Kidney (tissue), 14 donors: ENCODE data around the gene DSTN. TPM values are rescaled to one million over a fixed set of nuclear protein-coding genes. Genes with fewer than 3 reads are reported as not detected.

Experiments used
- DNase-seq, 5 donors: peaks; one replicate each; pipeline ENCODE4 v3.0.0-alpha.2; 2013 to 2020
- FAIRE-seq: peaks from 2 replicates; lab custom pipeline; 2012; peaks lifted over from hg19 to GRCh38; lab: Jason Lieb, UNC
- H3K27ac ChIP-seq, 2 donors: one replicate each; pipeline ENCODE4 v1.7.0; 2013; ENCODE audit warnings: low read depth in 2 of 2, low read length in 2 of 2, inconsistent platforms in 1 of 2
- H3K27me3 ChIP-seq: one replicate; pipeline ENCODE4 v1.7.1; 2013; ENCODE audit warnings: low read length, inconsistent platforms; ENCODE audit not compliant: control insufficient read depth, insufficient read depth
- H3K36me3 ChIP-seq, 3 donors: one replicate each; pipeline versions ENCODE4 v1.7.0 to v1.7.1; 2013; ENCODE audit warnings: low read length in 3 of 3, control low read depth in 1 of 3, inconsistent platforms in 1 of 3; ENCODE audit not compliant: insufficient read depth in 3 of 3, control insufficient read depth in 2 of 3
- H3K4me1 ChIP-seq, 3 donors: one replicate each; pipeline versions ENCODE4 v1.7.0 to v1.7.1; 2013; ENCODE audit warnings: low read length in 3 of 3, inconsistent platforms in 1 of 3, low read depth in 1 of 3; ENCODE audit not compliant: control insufficient read depth in 2 of 3, insufficient read depth in 2 of 3
- H3K4me3 ChIP-seq, 3 donors: one replicate each; pipeline versions ENCODE4 v1.7.0 to v1.8.1; 2013; ENCODE audit warnings: low read length in 3 of 3, control low read depth in 1 of 3, inconsistent platforms in 1 of 3
- H3K9ac ChIP-seq, 3 donors: one replicate each; pipeline versions ENCODE4 v1.7.0 to v1.7.1; 2013; ENCODE audit warnings: low read length in 3 of 3, control low read depth in 1 of 3, inconsistent platforms in 1 of 3
- H3K9me3 ChIP-seq, 3 donors: one replicate each; pipeline versions ENCODE4 v1.7.0 to v1.7.1; 2013; ENCODE audit warnings: low read length in 3 of 3, control low read depth in 1 of 3, inconsistent platforms in 1 of 3; ENCODE audit not compliant: control insufficient read depth in 2 of 3, insufficient read depth in 1 of 3
- intact Hi-C: fragments of 100-400 bp; cut with DNase I; formaldehyde crosslinking; loops from one replicate; pipeline ENCODE4 v1.11.1; 2022
- polyA plus RNA-seq: library from polyadenylated mRNA; stranded (reverse); fragments of 350-450 nt; fragmentation: Illumina TruSeq; extraction: RNeasy Lipid Tissue Mini Kit (QIAGEN cat#74804); gene quantifications from one replicate; pipeline ENCODE4 v1.2.3, GENCODE V29; 2014; ENCODE audit warnings: low read depth, low replicate concordance; ENCODE audit not compliant: insufficient read depth
- total RNA-seq: library from RNA; stranded (reverse); fragmentation: NEBNext Ultra II Directional; extraction: Animal tissue kit (Norgen Biotek cat#: 25700); gene quantifications from one replicate; pipeline ENCODE4 v1.2.1, GENCODE V29; 2021
- TF ChIP-seq, protein P1 (sequence below): IDR thresholded peaks from 3 replicates; pipeline ENCODE4 v1.5.1; 2012; ENCODE audit warnings: mild to moderate bottlenecking, moderate library complexity, borderline replicate concordance; ENCODE audit not compliant: insufficient read depth; ENCODE audit errors: extremely low read depth
- donor health status: control.
- donor health status: control.
- donor health status: control.
- donor health status: control.
- donor health status: control.
- donor health status: DM: yes; HTN: yes; CAD: no.
- donor health status: Normal renal cell carcinoma (clear cell type).

Gene DSTN
- total and polyA plus RNA-seq, 2 donors from 2014 or later = 409 to 525 TPM

DNA sequence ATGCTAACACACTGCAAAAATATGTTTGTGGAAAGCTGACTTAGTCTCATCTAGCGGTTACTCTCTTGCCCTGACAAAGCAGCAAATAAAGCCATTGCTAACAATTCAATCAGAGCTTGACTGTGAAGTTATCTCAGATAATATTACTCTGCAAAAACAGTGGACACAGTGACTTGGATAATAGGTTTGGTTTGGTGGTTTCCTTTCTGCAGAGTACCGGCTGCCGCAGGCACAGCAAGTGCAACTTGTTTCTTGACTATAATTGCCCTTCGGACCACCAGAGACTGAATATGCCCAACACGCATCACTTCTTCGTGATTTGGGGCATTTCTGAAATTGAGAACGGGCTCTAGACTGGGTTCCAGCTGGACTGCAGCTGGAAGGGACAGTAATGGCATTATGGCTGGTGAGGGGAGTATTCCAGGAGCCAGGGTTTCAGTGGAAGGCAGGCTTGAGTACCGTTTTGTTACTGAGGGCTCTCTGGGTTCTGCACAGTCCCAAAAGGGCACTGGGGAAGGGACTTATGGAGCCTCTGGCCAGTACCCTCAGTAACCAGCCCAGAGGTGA lies 40.0 kb downstream of the DSTN start:
- TF ChIP-seq, protein P1, sequence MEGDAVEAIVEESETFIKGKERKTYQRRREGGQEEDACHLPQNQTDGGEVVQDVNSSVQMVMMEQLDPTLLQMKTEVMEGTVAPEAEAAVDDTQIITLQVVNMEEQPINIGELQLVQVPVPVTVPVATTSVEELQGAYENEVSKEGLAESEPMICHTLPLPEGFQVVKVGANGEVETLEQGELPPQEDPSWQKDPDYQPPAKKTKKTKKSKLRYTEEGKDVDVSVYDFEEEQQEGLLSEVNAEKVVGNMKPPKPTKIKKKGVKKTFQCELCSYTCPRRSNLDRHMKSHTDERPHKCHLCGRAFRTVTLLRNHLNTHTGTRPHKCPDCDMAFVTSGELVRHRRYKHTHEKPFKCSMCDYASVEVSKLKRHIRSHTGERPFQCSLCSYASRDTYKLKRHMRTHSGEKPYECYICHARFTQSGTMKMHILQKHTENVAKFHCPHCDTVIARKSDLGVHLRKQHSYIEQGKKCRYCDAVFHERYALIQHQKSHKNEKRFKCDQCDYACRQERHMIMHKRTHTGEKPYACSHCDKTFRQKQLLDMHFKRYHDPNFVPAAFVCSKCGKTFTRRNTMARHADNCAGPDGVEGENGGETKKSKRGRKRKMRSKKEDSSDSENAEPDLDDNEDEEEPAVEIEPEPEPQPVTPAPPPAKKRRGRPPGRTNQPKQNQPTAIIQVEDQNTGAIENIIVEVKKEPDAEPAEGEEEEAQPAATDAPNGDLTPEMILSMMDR = no peak
- H3K4me1 ChIP-seq = peaks cover 0 to 16% (median 8%) of the 10 kb centered on the region in 3 donors
- no peak overlapping the region for H3K9ac ChIP-seq
- H3K27me3 ChIP-seq = no peaks in the 10 kb centered on the region
- intact Hi-C loops = no loop called here
- H3K27ac ChIP-seq = no peak overlapping the region
- no peak for DNase-seq
- H3K4me3 ChIP-seq = no peak overlapping the region
- no peak for FAIRE-seq
- peaks cover 5 to 10% (median 6%) of the 10 kb centered on the region in 3 donors for H3K36me3 ChIP-seq
- no peaks in the 10 kb centered on the region for H3K9me3 ChIP-seq

GRCh38 chr20:17610566-17611289 lies 40.9 kb downstream of the DSTN start:
- FAIRE-seq = no peak
- intact Hi-C loops = no loop called here
- H3K27me3 ChIP-seq = no peaks in the 10 kb centered on the region
- H3K4me1 ChIP-seq = peaks cover 0 to 12% (median 0%) of the 10 kb centered on the region in 3 donors
- no peak overlapping the region for H3K4me3 ChIP-seq
- H3K9ac ChIP-seq = no peak overlapping the region
- TF ChIP-seq, protein P1 = no peak
- H3K36me3 ChIP-seq = peaks cover 5 to 11% (median 6%) of the 10 kb centered on the region in 3 donors
- no peak overlapping the region for H3K27ac ChIP-seq
- DNase-seq = peak in 3 of 5 donors; percentile 39 to 80 (median 45)
- H3K9me3 ChIP-seq = no peaks in the 10 kb centered on the region

- Histone ChIP-seq H3K9me3 (no peaks in the 10 kb centered on the region), H3K4me3 (no peak overlapping the region), H3K36me3 (peaks cover 5 to 16% (median 6%) of the 10 kb centered on the region in 3 donors), H3K4me1 (peaks cover 0 to 12% (median 0%) of the 10 kb centered on the region in 3 donors), H3K9ac (no peak overlapping the region), H3K27me3 (no peaks in the 10 kb centered on the region), H3K27ac (peak overlapping the region in 1 of 2 donors; percentile 56)
- FAIRE-seq (no peak), DNase-seq (peak in 2 of 5 donors; percentile 33 to 47)
- intact Hi-C loops = no loop called here
- TF ChIP-seq, protein P1 = no peak
Measured at GRCh38 chr20:17611290-17611539, 41.3 kb downstream of the DSTN start.
